DMS114 treated with DMSO at 0.1 percent for 48 hours (cell line): Measurements from ENCODE around the gene PSEN1.
"Not testable (repeated sequence)": the region's sequence is repeated elsewhere in the genome, so short reads cannot be mapped to it uniquely, and the experiment has no call there.

Experiments
- DNase-seq: peaks from one replicate; lab custom pipeline; 2025; ENCODE audit not compliant: unreplicated experiment; lab: John Stamatoyannopoulos, UW

The PSEN1 gene

GRCh38 chr14:73162251-73162650 lies 25.9 kb downstream of the PSEN1 start:
- DNase-seq, result no peak

- DNase-seq, result no peak
Observed at GRCh38 chr14:73166399-73166798, 30.1 kb downstream of the PSEN1 start.

- DNase-seq, result no peak
Observed at GRCh38 chr14:73167727-73168126, 31.4 kb downstream of the PSEN1 start.

DNA sequence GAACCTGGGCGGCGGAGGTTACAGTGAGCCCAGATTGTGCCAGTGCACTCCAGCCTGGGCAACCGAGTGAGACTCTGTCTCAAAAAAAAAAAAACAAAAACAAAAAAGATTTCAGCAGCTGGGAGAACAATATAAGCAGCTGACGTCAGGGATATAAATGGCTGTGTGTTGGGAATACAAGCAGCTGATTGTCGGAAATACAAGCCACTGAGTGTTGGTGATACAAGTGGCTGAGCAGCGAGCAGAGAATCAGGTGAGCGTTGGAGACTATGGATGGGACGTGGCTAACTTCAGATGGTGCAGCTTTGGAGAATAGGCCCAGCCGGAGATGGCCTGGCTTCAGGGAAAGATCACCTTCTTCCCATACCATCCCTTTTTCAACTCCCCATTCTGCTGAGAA lies 32.0 kb downstream of the PSEN1 start:
- no peak for DNase-seq

DNA sequence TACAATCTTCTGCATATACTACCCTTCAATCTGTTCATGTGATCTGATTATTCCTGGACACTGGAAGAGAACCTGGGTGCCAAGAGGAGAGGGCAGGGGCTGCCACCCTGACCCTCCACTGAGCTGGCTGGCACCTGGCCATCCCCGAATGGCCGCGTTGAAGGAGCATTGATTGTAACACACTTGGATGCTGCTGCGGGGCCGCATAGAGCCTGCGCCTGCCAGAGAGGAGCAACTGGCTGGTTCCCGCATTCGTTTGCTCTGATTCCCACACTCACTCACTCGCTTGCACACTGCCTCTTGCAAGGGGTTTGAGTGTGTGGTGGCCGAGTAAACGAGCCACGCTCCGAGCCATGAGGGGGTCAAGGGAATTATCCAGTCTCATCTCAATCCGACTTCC lies 32.4 kb downstream of the PSEN1 start:
- no peak for DNase-seq

DNA sequence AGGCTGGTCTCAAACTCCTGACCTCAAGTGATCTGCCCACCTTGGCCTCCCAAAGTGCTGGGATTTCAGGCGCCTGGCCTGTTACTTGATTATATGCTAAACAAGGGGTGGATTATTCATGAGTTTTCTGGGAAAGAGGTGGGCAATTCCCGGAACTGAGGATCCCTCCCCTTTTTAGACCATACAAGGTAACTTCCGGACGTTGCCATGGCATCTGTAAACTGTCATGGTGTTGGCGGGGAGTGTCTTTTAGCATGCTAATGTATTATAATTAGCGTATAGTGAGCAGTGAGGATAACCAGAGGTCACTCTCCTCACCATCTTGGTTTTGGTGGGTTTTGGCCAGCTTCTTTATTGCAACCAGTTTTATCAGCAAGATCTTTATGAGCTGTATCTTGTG lies 33.5 kb downstream of the PSEN1 start:
- DNase-seq, result not testable (repeated sequence)

GRCh38 chr14:73170686-73171085 lies 34.4 kb downstream of the PSEN1 start:
- no peak for DNase-seq

- DNase-seq, result no peak
Observed at GRCh38 chr14:73172500-73172899, 36.2 kb downstream of the PSEN1 start.

- DNase-seq, result peak; percentile 37
Observed at GRCh38 chr14:73173092-73173735, 36.9 kb downstream of the PSEN1 start.

GRCh38 chr14:73176685-73177084 lies 40.4 kb downstream of the PSEN1 start:
- DNase-seq, result no peak

GRCh38 chr14:73180385-73180805 lies 44.1 kb downstream of the PSEN1 start:
- DNase-seq, result no peak

DNA sequence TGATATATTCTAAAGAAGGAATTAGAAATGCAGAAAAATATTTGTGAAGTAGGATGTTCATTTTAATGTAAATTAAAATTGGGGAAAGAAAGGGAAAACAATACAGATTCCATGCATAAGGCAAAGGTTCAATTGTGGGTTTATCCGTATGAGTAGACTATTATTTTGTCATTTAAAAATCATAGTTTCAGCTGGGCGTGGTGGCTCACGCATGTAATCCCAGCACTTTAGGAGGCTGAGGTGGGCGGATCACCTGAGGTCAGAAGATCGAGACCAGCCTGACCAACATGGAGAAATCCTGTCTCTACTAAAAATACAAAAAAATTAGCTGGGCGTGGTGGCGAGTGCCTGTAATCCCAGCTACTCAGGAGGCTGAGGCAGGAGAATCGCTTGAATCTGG lies 44.7 kb downstream of the PSEN1 start:
- DNase-seq, result not testable (repeated sequence)

- DNase-seq, result no peak
Observed at GRCh38 chr14:73188501-73188911, 52.2 kb downstream of the PSEN1 start.

- no peak for DNase-seq
Observed at GRCh38 chr14:73189651-73190050, 53.3 kb downstream of the PSEN1 start.

DNA sequence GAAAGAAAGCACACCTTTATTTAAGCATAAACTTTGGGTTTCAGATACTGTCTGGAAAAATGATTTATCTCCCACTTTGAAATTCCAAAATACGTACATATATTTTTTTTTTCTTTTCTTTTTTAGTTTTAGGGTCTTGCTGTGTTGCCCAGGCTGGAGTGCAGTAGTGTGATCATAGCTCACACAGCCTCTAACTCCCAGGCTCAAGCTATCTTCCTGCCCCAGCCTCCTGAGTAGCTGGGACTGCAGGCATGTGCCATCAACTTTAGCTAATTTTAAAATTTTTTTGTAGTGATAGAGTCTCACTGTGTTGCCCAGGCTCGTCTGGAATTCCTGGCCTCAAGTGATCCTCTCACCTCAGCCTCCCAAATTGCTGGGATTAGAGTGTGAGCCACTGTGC lies 55.1 kb downstream of the PSEN1 start:
- no peak for DNase-seq

GRCh38 chr14:73194306-73194705 lies 58.0 kb downstream of the PSEN1 start:
- DNase-seq, result not testable (repeated sequence)

GRCh38 chr14:73198253-73198652 lies 61.9 kb downstream of the PSEN1 start:
- DNase-seq, result no peak

DNA sequence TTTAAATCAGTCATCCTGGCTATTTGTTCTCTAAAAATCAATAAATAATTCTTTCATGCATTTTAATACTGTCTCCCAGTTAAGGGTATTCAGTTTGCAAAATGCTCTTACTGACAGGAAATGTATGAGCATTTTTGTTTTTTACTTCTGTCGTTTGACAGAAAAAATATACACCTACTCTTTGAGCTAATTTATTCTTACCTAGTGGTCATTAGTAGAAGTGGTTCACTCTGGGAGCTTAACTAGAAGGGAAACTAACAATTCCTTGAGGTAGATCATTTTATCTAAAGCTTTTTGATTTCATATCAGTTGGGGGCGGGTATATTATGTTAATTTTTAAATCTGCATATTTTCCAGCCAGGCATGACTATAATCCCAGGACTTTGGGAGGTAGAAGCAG lies 67.2 kb downstream of the PSEN1 start:
- no peak for DNase-seq

GRCh38 chr14:73207615-73208014 lies 71.3 kb downstream of the PSEN1 start:
- no peak for DNase-seq

GRCh38 chr14:73208390-73208789 lies 72.1 kb downstream of the PSEN1 start:
- DNase-seq, result no peak

GRCh38 chr14:73208846-73209245 lies 72.5 kb downstream of the PSEN1 start:
- DNase-seq, result no peak

GRCh38 chr14:73209953-73210352 lies 73.6 kb downstream of the PSEN1 start:
- no peak for DNase-seq

DNA sequence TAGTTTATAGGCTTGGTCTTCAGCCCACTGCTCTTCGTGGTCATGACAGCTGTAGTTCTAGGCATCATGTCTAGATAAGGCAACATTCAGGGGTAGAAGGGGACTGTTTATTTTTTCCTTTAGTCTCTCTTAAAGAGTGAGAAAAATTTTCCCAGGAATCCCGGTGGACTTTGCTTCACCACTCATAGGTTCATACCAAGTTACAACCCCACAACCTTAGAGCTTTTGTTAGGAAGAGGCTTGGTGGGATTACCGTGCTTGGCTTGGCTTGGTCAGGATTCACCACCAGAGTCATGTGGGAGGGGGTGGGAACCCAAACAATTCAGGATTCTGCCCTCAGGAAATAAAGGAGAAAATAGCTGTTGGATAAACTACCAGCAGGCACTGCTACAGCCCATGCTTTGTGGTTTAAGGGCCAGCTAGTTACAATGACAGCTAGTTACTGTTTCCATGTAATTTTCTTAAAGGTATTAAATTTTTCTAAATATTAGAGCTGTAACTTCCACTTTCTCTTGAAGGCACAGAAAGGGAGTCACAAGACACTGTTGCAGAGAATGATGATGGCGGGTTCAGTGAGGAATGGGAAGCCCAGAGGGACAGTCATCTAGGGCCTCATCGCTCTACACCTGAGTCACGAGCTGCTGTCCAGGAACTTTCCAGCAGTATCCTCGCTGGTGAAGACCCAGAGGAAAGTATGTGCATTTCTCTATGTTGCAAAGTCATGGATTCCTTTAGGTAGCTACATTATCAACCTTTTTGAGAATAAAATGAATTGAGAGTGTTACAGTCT lies 75.1 kb downstream of the PSEN1 start:
- no peak for DNase-seq
